Fibroblast of lung (primary cell): ENCODE data around the gene SELENOS. TPM values are rescaled to one million over a fixed set of nuclear protein-coding genes. Genes with fewer than 3 reads are reported as not detected.

Source experiments
- DNase-seq, 2 donors: peaks; one replicate each; pipeline versions ENCODE4 v3.0.0 to v3.0.0-alpha.2; 2010; ENCODE audit warnings: low read depth in 2 of 2
- H2AFZ ChIP-seq: 2 replicates; pipeline ENCODE4 v1.5.1; 2012; ENCODE audit warnings: low read length, control low read depth, inconsistent platforms
- H3K27ac ChIP-seq: 2 replicates; pipeline ENCODE4 v1.5.1; 2011; ENCODE audit warnings: low read length, control low read depth; ENCODE audit not compliant: insufficient read depth
- H3K27me3 ChIP-seq: 2 replicates; pipeline ENCODE4 v1.5.1; 2011; ENCODE audit warnings: mild to moderate bottlenecking, low read length; ENCODE audit not compliant: control insufficient read depth, insufficient read depth
- H3K36me3 ChIP-seq: 2 replicates; pipeline ENCODE4 v1.5.1; 2011; ENCODE audit warnings: low read length; ENCODE audit not compliant: control insufficient read depth, insufficient read depth
- H3K4me1 ChIP-seq: 2 replicates; pipeline ENCODE4 v1.5.1; 2011; ENCODE audit warnings: low read length; ENCODE audit not compliant: control insufficient read depth, insufficient read depth; ENCODE audit errors: extremely low read depth
- H3K4me2 ChIP-seq: 2 replicates; pipeline ENCODE4 v1.5.1; 2011; ENCODE audit warnings: low read length, control low read depth; ENCODE audit not compliant: insufficient read depth; ENCODE audit errors: extremely low read depth
- H3K4me3 ChIP-seq, 4 experiments: fragments of 200-600 bp in 1 of 4; sonication (generic) in 1 of 4; replicated peaks in 1 of 4; 2 replicates each; pipeline ENCODE4 v1.5.1; 2011 to 2016; ENCODE audit warnings: low read length in 4 of 4, low read depth in 3 of 4, mild to moderate bottlenecking in 3 of 4, control low read depth in 2 of 4, inconsistent platforms in 1 of 4, mixed read lengths in 1 of 4; ENCODE audit not compliant: insufficient read depth in 1 of 4; ENCODE audit errors: control extremely low read depth in 1 of 4
- H3K79me2 ChIP-seq: 2 replicates; pipeline ENCODE4 v1.5.1; 2012; ENCODE audit warnings: mild to moderate bottlenecking, low read length, inconsistent platforms; ENCODE audit not compliant: control insufficient read depth, insufficient read depth
- H3K9ac ChIP-seq: 2 replicates; pipeline ENCODE4 v1.5.1; 2011; ENCODE audit warnings: mild to moderate bottlenecking, low read length, control low read depth; ENCODE audit not compliant: insufficient read depth
- H3K9me3 ChIP-seq: 2 replicates; pipeline ENCODE4 v1.5.1; 2012; ENCODE audit warnings: low read depth, low read length; ENCODE audit not compliant: control insufficient read depth, insufficient read depth
- H4K20me1 ChIP-seq: 2 replicates; pipeline ENCODE4 v1.5.1; 2011; ENCODE audit warnings: low read length; ENCODE audit not compliant: control insufficient read depth, insufficient read depth; ENCODE audit errors: extremely low read depth
- EZH2 ChIP-seq: IDR thresholded peaks from 2 replicates; pipeline ENCODE4 v1.5.1; 2012; ENCODE audit warnings: low read length, control low read depth, mild to moderate bottlenecking; ENCODE audit errors: missing control alignments
- polyA plus RNA-seq, 2 donors: library from polyadenylated mRNA; depleted of rRNA in 1 of 2; stranded (reverse) in 1 of 2; unstranded in 1 of 2; fragments of >200 nt; gene quantifications; 2 replicates each; pipeline ENCODE4 v1.2.1, GENCODE V29; 2011 to 2012; ENCODE audit warnings: missing spikeins in 1 of 2
- total RNA-seq: library from RNA; depleted of rRNA; stranded (reverse); fragments of >200 nt; gene quantifications from 2 replicates; pipeline ENCODE4 v1.2.1, GENCODE V29; 2014
- TF ChIP-seq, protein P1 (sequence below), 2 donors: IDR thresholded peaks in 1 of 2; conservative IDR thresholded peaks in 1 of 2; 1 replicate in 1 of 2; 2 replicates in 1 of 2; pipeline ENCODE4 v1.5.1; 2011 to 2012; ENCODE audit warnings: low read length in 2 of 2, control low read depth in 1 of 2, inconsistent platforms in 1 of 2, low read depth in 1 of 2, mild to moderate bottlenecking in 1 of 2

Gene SELENOS
- total and polyA plus RNA-seq, 2 donors (not counting 1 experiment from before 2014, with no cell fraction given) = 66.2 to 130 TPM

DNA sequence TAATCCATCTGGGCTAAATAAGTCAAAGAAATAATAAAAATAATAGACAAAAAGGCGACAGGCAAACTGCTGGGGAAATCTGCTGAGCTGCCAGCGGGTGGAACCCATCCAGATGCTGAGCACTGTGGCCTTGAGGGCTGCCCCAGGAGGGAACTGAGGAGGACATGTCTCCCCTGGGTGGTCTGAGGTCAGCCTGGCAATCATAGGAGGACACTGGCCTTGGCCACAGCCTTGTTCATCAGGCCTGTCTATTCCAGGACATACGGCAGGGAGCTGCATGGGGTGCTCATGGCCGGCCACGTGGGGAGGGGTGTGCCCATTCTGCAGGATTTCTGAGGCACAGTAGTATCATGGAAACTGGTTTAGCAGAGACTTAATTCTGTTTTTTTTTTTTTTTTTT is 39.2 kb upstream of the SELENOS start:
- TF ChIP-seq EZH2 = no peak
- TF ChIP-seq, protein P1, sequence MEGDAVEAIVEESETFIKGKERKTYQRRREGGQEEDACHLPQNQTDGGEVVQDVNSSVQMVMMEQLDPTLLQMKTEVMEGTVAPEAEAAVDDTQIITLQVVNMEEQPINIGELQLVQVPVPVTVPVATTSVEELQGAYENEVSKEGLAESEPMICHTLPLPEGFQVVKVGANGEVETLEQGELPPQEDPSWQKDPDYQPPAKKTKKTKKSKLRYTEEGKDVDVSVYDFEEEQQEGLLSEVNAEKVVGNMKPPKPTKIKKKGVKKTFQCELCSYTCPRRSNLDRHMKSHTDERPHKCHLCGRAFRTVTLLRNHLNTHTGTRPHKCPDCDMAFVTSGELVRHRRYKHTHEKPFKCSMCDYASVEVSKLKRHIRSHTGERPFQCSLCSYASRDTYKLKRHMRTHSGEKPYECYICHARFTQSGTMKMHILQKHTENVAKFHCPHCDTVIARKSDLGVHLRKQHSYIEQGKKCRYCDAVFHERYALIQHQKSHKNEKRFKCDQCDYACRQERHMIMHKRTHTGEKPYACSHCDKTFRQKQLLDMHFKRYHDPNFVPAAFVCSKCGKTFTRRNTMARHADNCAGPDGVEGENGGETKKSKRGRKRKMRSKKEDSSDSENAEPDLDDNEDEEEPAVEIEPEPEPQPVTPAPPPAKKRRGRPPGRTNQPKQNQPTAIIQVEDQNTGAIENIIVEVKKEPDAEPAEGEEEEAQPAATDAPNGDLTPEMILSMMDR (conservative IDR thresholded peaks at IDR 0.05 in 1 of 2, IDR thresholded peaks at IDR 0.05 in 1 of 2; ENCODE audit: low read depth in 1 of 2, low read length in 2 of 2) = no peak
- Histone ChIP-seq H4K20me1 (no peaks in the 10 kb centered on the region), H2AFZ (no peak overlapping the region), H3K27me3 (peaks cover 4% of the 10 kb centered on the region), H3K4me2 (no peak overlapping the region), H3K9ac (no peak overlapping the region), H3K4me1 (no peaks in the 10 kb centered on the region), H3K9me3 (no peaks in the 10 kb centered on the region), H3K4me3 (no peak overlapping the region), H3K27ac (no peak overlapping the region), H3K36me3 (no peaks in the 10 kb centered on the region), H3K79me2 (no peaks in the 10 kb centered on the region)
- no peak for DNase-seq

DNA sequence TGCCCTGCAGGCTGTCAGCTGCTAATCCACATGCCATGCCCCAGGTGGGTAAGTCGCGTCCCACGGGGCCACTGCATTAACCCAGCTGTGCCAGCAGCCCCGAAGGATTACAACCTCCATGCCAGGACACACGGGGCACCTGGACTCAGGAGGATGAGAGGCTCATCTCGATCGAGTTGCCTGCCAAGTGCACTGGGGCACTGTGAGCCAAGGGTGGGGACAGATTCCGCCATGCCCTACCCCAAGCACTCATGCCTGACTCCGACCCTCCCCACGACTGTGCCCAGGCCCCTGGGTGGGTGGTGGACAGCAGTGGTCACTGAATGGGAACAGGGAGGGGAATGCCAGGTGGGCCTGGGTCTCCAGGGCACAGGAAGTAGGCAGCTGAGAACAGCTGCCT is 38.5 kb upstream of the SELENOS start:
- TF ChIP-seq, protein P1 (conservative IDR thresholded peaks at IDR 0.05 in 1 of 2, IDR thresholded peaks at IDR 0.05 in 1 of 2; ENCODE audit: low read depth in 1 of 2, low read length in 2 of 2) = no peak
- TF ChIP-seq EZH2 = no peak
- H3K4me1 ChIP-seq = no peaks in the 10 kb centered on the region
- H3K9ac ChIP-seq = no peak overlapping the region
- H2AFZ ChIP-seq = no peak overlapping the region
- H3K79me2 ChIP-seq = no peaks in the 10 kb centered on the region
- H3K4me2 ChIP-seq = no peak overlapping the region
- no peak for DNase-seq
- no peaks in the 10 kb centered on the region for H3K36me3 ChIP-seq
- H3K4me3 ChIP-seq = no peak overlapping the region
- no peak overlapping the region for H3K27ac ChIP-seq
- no peaks in the 10 kb centered on the region for H4K20me1 ChIP-seq
- peaks cover 4% of the 10 kb centered on the region for H3K27me3 ChIP-seq
- no peaks in the 10 kb centered on the region for H3K9me3 ChIP-seq

DNA sequence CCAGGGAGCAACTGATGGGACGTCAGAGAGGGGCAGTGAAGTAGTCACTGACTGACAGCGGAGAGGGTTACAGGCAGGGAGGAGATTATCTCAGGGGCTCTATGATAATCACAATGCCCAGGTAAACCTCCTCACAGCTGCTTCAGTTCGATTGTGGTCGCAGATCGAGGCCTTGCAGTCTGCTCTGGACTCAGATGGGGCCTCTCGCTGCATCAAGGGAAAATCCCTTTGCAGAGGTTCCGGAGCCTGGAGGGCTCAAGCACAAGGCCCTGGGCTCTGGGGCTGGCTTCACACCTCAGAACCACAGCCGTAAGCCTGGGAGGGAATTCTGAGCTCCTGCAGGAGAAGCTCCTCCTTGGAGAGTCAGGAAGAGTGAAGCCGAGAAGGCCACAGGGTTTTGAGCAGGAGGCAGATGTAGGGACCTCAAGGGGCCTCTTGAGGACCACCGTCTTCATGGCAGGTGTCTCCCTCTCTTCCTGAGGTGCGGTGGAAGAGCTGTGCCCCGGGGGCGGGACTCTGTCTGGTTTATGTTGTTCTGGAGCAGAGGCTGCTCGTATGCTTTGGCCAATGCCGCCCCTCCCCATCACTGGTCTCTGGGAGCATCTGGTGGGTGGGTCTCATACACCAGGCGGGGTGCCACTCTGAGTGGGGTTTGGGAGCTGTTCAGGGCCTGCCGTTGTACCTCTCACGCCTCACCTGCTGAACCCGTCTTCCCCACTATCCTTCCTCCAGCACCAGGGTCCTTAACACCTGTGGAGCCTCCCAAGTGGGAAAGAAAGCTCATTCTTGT is 37.2 kb upstream of the SELENOS start:
- H3K79me2 ChIP-seq = no peaks in the 10 kb centered on the region
- TF ChIP-seq, protein P1 (conservative IDR thresholded peaks at IDR 0.05 in 1 of 2, IDR thresholded peaks at IDR 0.05 in 1 of 2; ENCODE audit: low read depth in 1 of 2, low read length in 2 of 2) = no peak
- TF ChIP-seq EZH2 = no peak
- no peaks in the 10 kb centered on the region for H4K20me1 ChIP-seq
- H2AFZ ChIP-seq = no peak overlapping the region
- H3K4me2 ChIP-seq = no peak overlapping the region
- no peaks in the 10 kb centered on the region for H3K9me3 ChIP-seq
- no peak for DNase-seq
- no peak overlapping the region for H3K9ac ChIP-seq
- no peak overlapping the region for H3K4me3 ChIP-seq
- no peaks in the 10 kb centered on the region for H3K36me3 ChIP-seq
- H3K27me3 ChIP-seq = peaks cover 4% of the 10 kb centered on the region
- no peaks in the 10 kb centered on the region for H3K4me1 ChIP-seq
- H3K27ac ChIP-seq = no peak overlapping the region
